ENCODE measurements around the gene TAS2R60. TPM values are rescaled to one million over a fixed set of nuclear protein-coding genes. Genes with fewer than 3 reads are reported as not detected.
"Not testable (repeated sequence)": the region's sequence is repeated elsewhere in the genome, so short reads cannot be mapped to it uniquely, and the experiment has no call there.

The TAS2R60 gene
- total and polyA plus RNA-seq, 9 of the 15 experiments (the other 6 are each of a cell fraction or from before 2014, with no cell fraction given), result 0.08 TPM; not detected in 8

GRCh38 chr7:143422033-143422432 lies 21.2 kb upstream of the TAS2R60 start:
- Histone ChIP-seq H3K27me3 (ENCODE audit: control insufficient read depth in 2 of 2, insufficient read depth in 2 of 2, low read length in 2 of 2) (no peaks in the 10 kb centered on the region), H3K4me2 (ENCODE audit: insufficient read depth, low read length) (no peak overlapping the region), H3K9ac (ENCODE audit: insufficient read depth in 1 of 2, low read depth in 2 of 2, low read length in 2 of 2) (no peak overlapping the region), H3K27ac (ENCODE audit: extremely low read depth, low read depth, low read length) (no peak overlapping the region), H4K20me1 (replicated peaks; ENCODE audit: control insufficient read depth, insufficient read depth, low read length) (no peaks in the 10 kb centered on the region), H3K4me1 (replicated peaks in 1 of 2; ENCODE audit: control insufficient read depth in 2 of 2, insufficient read depth in 2 of 2, low read length in 2 of 2) (peaks cover 0 to 16% of the 10 kb centered on the region in 2 experiments; a peak in 3 of 5 replicates), H3K36me3 (ENCODE audit: control insufficient read depth, insufficient read depth, low read length) (no peaks in the 10 kb centered on the region), H3K79me2 (ENCODE audit: control insufficient read depth, insufficient read depth, low read length) (no peaks in the 10 kb centered on the region), H3K4me3 (no peak overlapping the region), H3K9me3 (replicated peaks; ENCODE audit: control insufficient read depth, insufficient read depth, low read depth, low read length) (peaks cover 8% of the 10 kb centered on the region; the same call in 1 of the 2 replicates), H2AFZ (ENCODE audit: low read depth, low read length) (no peak overlapping the region), H3K9me1 (ENCODE audit: control insufficient read depth, insufficient read depth, low read length) (no peaks in the 10 kb centered on the region)
- FAIRE-seq, result no peak
- intact Hi-C loops (cut with micrococcal nuclease) (no loop called here), in situ Hi-C loops (cut with MboI) (no loop called here)
- ChIA-PET POLR2A (interaction anchor here (1.6 kb wide), 1 partner anchor 13 kb away, joined by 3 read pairs; the partner anchor contains the start of gene EPHA1), CTCF (ENCODE audit: low intra/inter-chr PET ratio) (no interaction called here)
- TF ChIP-seq NFRKB (IDR thresholded peaks at IDR 0.05; ENCODE audit: low read depth) (no peak), CBX3 (IDR thresholded peaks at IDR 0.05; ENCODE audit: borderline replicate concordance in 1 of 2, low read length in 2 of 2) (peak in 1 of 2 experiments; percentile 60; a peak in 1 of 3 replicates)
- 34% methylated on average over 3 of the region's 3 CpGs for WGBS (ENCODE audit: insufficient coverage, low coverage, missing lambda C conversion rate)
- no TSS peak for BruUV-seq (replicated peaks)
- no peak for ATAC-seq
- DNase-seq (ENCODE audit: extremely low read depth in 1 of 4, low spot score in 3 of 4), result no peak

GRCh38 chr7:143424476-143424875 lies 18.8 kb upstream of the TAS2R60 start:
- CTCF ChIA-PET (ENCODE audit: low intra/inter-chr PET ratio), result not testable (repeated sequence)

More at GRCh38 chr7:143424476-143424875, 18.8 kb upstream of the TAS2R60 start:
- H3K79me2 ChIP-seq (ENCODE audit: control insufficient read depth, insufficient read depth, low read length); H4K20me1 ChIP-seq (replicated peaks; ENCODE audit: control insufficient read depth, insufficient read depth, low read length); H2AFZ ChIP-seq (ENCODE audit: low read depth, low read length); H3K9me1 ChIP-seq (ENCODE audit: control insufficient read depth, insufficient read depth, low read length); intact Hi-C loops (cut with micrococcal nuclease); POLR2A ChIA-PET; H3K36me3 ChIP-seq (ENCODE audit: control insufficient read depth, insufficient read depth, low read length); ATAC-seq; H3K4me3 ChIP-seq; DNase-seq (ENCODE audit: extremely low read depth in 1 of 4, low spot score in 3 of 4); FAIRE-seq; H3K27me3 ChIP-seq (ENCODE audit: control insufficient read depth in 2 of 2, insufficient read depth in 2 of 2, low read length in 2 of 2); H3K27ac ChIP-seq (ENCODE audit: extremely low read depth, low read depth, low read length); in situ Hi-C loops (cut with MboI); BruUV-seq (replicated peaks); H3K9ac ChIP-seq (ENCODE audit: insufficient read depth in 1 of 2, low read depth in 2 of 2, low read length in 2 of 2); H3K4me2 ChIP-seq (ENCODE audit: insufficient read depth, low read length): not testable (repeated sequence)
- peaks cover 7 to 14% of the 10 kb centered on the region in 2 experiments; a peak in 4 of 5 replicates for H3K4me1 ChIP-seq (replicated peaks in 1 of 2; ENCODE audit: control insufficient read depth in 2 of 2, insufficient read depth in 2 of 2, low read length in 2 of 2)
- TF ChIP-seq ZBTB33 (CRISPR knock-in tag; IDR thresholded peaks at IDR 0.05), result peak; percentile 57; the same call in 1 of the 2 replicates
- WGBS (ENCODE audit: insufficient coverage, low coverage, missing lambda C conversion rate), result 84% methylated on average over 10 of the region's 34 CpGs
- peaks cover 12% of the 10 kb centered on the region; the same call in 1 of the 2 replicates for H3K9me3 ChIP-seq (replicated peaks; ENCODE audit: control insufficient read depth, insufficient read depth, low read depth, low read length)
